Activated CD4-positive, alpha-beta T cell treated with anti-CD3 and anti-CD28 coated beads for 4 hours (primary cell): ENCODE results near the gene ATP13A3.

Experiments used
- DNase-seq, 2 donors: peaks; one replicate each; pipeline ENCODE4 v3.0.0-alpha.2; 2020

Gene ATP13A3

GRCh38 chr3:194387926-194388418, 98.8 kb downstream of the ATP13A3 start:
- DNase-seq: no peak

DNA sequence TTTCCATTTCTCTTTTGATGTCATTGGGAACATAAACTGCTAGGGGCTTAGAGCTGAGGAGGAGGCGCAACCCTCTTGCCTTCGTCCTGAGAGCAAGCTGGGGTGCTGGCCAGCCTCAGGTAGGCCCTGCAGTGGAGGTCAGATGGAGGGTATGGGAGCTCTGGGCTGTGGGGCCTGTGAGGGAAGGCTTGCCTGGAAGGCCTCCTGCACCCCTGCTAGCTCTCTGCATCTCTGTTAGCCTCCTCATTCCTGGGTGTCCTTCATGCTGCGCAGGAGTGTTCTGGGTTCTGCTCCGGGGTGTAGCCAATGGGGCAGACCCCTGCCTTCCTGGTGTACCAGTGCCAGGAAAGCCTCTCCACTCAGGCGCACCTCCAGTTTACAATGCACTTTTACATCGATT, 99.5 kb downstream of the ATP13A3 start:
- DNase-seq: no peak

- DNase-seq: no peak
These were observed 100.2 kb downstream of the ATP13A3 start for GRCh38 chr3:194386648-194387047.

GRCh38 chr3:194386066-194386465, 100.7 kb downstream of the ATP13A3 start:
- no peak for DNase-seq

DNA sequence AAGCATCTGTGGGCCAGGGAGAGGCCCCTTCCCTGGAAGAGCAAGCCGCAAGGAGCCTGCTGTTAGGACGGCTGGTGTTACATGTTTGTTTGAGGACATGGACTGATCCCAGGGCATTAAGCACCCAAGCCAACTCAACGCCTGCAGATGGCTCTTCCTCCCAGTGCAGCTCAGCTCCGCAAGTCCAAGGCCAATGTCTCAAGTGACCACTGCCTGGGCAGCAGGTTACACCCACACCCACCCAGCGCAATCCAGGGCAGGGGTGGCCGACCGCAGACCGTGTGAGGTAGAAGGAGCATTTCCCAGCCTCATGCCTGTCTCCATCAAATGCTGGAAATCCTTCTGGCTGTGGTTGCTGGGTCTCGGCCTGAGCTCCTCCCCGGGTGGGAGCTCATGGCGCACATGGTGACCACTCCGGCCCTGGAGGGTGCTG, 102.2 kb downstream of the ATP13A3 start:
- DNase-seq: no peak

GRCh38 chr3:194384156-194384555, 102.6 kb downstream of the ATP13A3 start:
- no peak for DNase-seq

GRCh38 chr3:194383276-194383940, 103.4 kb downstream of the ATP13A3 start:
- no peak for DNase-seq

DNA sequence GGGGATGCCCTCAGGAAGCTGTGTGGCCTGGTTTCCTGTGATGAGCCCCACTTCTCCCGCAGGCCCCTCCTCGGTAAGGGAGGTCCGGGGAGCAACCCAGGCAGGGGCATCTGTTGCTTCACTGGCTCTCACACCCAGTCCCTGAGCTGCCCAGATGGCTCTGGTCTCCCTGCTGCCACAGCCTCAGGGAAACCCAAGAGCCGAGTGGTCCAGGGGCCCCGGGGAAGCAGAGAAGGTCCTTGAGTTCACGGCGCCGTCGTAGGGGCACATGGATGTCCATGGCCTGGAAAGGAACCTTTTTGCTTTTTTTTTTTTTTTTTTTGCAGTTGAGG, 103.9 kb downstream of the ATP13A3 start:
- DNase-seq: no peak

DNA sequence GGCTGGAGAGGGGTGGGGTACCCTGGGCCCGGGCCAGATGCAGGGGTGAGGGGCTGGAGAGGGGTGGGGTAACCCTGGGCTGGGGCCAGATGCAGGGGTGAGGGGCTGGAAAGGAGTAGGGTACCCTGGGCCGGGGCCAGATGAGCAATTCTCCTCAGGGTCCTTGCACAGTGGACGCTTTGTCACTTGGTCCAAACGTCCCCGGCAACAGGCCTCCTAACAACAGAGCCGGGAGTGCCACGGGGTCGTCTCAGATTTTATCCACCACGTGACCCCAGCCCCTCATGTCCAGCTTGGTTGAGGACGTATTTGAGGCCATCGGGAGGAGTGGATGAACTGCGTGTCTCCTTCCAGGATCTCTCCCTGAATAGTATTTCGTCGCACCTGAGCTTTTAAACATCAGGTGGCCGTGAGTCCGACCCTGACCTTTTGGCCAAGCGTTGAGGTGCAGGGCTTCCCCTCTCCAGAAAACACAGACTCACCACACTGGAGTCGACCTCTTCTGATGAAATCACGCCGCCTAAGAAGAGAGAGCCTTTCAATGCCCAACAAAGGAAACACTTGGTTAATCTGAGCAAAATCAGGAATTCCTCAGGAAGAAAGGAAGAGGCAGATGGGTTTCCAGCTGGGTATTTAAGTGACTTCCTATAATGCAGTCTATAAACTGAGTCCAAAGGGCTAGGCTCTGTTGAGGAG, 104.5 kb downstream of the ATP13A3 start:
- DNase-seq: no peak

DNA sequence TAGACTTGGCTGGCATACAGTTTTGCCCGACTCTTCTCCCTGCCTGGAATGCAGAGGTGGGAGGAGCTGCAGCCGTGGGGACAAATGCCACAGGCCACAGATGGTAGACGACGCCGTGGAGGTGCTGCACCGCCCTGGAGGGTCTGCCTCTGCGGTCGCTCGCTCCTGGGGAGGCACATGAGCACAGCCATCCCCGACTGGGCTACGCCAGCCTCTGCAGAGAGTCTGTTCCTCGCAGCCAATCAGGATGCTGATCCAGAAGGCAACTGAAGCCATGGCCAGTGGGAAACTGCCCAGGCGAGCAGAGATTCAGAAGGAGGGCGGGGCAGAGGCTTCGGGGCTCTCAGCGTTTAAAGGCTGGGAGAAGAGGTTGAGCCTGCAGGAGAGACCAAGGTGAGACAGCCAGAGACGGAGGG, 105.3 kb downstream of the ATP13A3 start:
- no peak for DNase-seq

- DNase-seq: no peak
These were observed 106.5 kb downstream of the ATP13A3 start for GRCh38 chr3:194380326-194380725.

DNA sequence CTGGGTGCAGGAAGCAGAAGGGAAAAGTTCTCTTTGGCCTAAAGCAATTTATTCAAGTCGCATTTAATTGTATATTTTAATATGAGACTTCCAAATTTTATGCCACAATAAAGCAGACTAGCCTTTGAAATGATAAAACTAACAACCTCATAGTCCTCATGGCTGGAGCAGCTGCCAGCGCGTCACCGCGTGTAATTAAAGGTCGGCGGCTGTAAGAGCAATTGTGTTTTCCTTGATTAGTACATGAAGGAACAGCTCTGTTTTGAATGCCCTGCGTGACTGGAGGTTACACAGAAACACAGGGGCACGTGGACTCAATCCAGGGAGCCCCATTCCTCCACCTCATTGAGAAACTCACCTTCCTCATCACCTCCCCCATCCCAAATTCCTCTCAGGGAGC, 107.2 kb downstream of the ATP13A3 start:
- DNase-seq: no peak

DNA sequence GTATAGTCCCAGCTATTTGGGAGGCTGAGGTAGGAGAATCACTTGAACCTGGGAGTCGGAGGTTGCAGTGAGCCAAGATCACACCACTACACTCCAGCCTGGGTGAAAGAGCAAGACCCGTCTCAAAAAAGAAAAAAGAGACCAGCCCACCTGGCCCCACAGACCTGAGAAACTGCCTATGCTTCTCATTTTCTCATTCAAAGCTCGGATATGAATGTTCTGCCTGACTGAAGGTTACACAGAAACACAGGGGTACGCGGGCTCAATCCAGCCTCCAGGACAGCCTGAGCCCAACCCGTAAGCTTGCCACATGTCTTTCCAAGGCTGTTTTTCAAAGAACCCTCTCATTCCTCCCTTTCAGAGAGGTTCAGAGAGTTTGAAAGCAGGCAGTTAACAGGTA, 107.6 kb downstream of the ATP13A3 start:
- DNase-seq: no peak

- DNase-seq: no peak
These were observed 109.1 kb downstream of the ATP13A3 start for GRCh38 chr3:194377708-194378107.

DNA sequence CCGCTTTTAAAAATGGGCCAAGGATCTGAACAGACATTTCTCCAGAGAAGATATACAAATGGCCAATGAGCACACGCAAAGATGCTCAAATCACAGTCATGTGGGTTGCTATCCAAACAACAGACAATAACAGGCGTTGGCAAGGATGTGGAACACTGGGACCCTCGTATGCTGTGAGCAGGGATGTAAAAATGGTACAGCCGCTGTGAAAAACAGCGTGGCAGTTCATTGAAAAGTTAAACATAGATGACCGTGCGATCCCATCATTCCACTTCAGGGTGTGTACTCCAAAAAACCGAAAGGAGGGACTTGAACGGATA, 110.6 kb downstream of the ATP13A3 start:
- no peak for DNase-seq

GRCh38 chr3:194375473-194376240, 111.1 kb downstream of the ATP13A3 start:
- DNase-seq: no peak

DNA sequence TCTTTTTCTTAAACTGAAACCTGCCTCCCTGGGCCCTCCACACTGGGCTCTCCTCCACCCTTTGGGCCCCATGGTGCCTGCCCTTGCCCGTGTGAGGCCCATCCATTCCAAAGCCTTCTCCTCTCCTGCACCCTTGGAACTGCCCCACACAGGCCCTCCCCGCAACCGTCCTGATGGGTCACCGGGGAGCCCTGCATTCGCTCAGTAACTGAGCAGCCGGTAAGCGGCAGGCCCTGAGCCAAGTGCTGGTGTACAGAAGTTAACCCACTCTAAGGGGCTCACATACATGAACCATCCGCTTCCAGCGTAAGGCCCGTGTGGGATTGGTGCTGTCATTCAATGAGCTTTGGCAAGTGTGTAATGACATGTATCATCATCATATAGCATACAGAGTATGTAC, 111.9 kb downstream of the ATP13A3 start:
- no peak for DNase-seq

- DNase-seq: no peak
These were observed 112.9 kb downstream of the ATP13A3 start for GRCh38 chr3:194373899-194374298.

GRCh38 chr3:194373028-194373427, 113.8 kb downstream of the ATP13A3 start:
- no peak for DNase-seq

DNA sequence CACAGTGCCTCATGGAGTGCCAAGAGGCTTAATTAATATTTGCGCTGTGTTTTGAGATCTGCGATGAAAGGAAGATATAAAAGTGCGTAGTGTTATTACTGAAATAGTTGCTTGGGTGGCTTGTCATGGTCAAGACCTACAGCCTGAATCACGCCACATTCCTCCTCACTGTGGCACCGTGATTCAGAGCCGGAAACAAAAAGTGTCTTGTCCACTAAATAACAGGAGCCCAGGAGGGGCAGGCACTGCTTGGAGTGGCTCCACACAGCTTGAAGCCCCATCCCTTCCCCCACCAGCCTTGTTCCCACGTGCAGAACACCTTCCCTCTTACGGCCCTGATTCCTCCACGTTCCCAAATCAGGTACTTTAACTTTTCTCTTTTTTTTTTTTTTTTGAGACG, 116.0 kb downstream of the ATP13A3 start:
- no peak for DNase-seq

DNA sequence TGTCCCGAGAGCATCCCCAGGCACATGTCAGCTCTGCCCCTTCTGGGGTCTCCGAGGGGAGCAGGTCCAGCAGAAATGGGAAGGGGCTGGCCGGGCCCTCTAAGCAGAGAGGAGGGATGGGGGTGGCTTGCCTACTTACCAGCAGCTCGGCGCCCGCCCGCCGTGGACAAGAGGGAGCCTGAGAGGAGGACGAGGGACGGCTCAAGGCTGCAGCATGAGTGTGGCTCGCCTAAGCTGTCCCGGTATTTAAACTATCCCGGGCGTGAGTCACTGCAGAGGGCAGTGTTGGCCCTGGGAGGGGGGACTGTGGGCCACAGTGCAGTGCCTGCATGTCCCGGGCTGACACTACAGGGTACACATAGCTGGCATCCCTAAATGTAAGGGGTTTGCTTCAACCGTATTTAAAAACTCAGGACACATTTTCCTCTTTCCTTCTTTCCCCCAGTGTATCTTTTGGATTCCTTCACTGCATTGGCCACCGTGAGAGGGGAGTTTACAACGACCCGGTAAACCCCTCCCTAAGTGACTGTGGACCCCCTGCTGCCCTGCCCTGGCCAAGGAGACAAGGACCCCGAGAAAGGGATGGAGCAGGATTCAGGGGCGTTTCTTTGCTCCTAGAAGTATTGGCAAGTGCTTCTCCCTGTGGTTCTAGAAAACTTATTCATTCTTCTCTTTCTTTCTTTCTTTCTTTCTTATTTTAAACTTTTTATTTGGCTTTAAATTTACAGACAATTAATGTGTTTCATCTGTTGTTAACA, 117.1 kb downstream of the ATP13A3 start, which contains the start of gene LRRC15:
LRRC15 (minus strand) TSS at position 222 of the 758 bp plus-strand sequence. CDS start 8,700 bp downstream, outside the sequence.
- no peak for DNase-seq

DNA sequence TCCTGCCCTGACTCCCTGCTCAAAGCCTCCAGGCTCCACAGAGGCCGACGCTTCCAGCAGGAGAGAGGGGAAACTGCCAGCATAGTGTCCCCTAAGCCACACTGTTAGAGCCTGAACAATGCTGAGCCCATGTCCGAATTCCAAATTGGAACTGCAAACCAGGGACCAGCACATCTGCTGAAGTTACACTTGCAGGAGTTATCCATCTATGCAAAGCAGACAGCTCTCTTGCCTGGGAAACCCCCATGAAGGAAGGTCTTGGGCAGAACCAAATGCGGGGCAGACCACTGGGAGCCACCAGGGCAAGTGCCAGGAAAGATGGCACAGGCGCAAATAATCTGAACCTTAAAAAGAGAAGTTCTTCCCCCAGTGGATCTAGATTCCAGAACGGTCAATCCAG, 117.9 kb downstream of the ATP13A3 start:
- no peak for DNase-seq
